Peyer's patch (tissue), 4 donors: ENCODE data around the gene CHD5. TPM values are rescaled to one million over a fixed set of nuclear protein-coding genes. Genes with fewer than 3 reads are reported as not detected.

Experiments
- DNase-seq, 3 donors: peaks; one replicate each; pipeline ENCODE4 v3.0.0-alpha.2; 2017 to 2019
- H3K27ac ChIP-seq, 4 donors: fragments of 200-600 bp; sonication (generic); one replicate each; pipeline ENCODE4 v1.5.1; 2016 to 2019
- H3K27me3 ChIP-seq, 2 donors: fragments of 200-600 bp; sonication (generic); one replicate each; pipeline ENCODE4 v1.5.1; 2019
- H3K36me3 ChIP-seq, 3 donors: fragments of 200-600 bp; sonication (generic); one replicate each; pipeline ENCODE4 v1.5.1; 2016 to 2019
- H3K4me1 ChIP-seq, 4 donors: fragments of 200-600 bp; sonication (generic); one replicate each; pipeline ENCODE4 v1.5.1; 2016 to 2019
- H3K4me3 ChIP-seq, 4 donors: fragments of 200-600 bp; sonication (generic); 1 replicate in 3 of 4; 2 replicates in 1 of 4; pipeline ENCODE4 v1.5.1; 2016 to 2019; ENCODE audit warnings: mild to moderate bottlenecking in 1 of 4
- H3K9me3 ChIP-seq, 4 donors: fragments of 200-600 bp; sonication (generic); one replicate each; pipeline ENCODE4 v1.5.1; 2016 to 2019; ENCODE audit warnings: mild to moderate bottlenecking in 1 of 4
- POLR2A ChIP-seq, 2 donors: fragments of 450-650 bp; IDR thresholded peaks; one replicate each; pipeline ENCODE4 v1.5.1; 2017; ENCODE audit warnings: antibody characterized with exemption in 2 of 2, mild to moderate bottlenecking in 2 of 2, moderate library complexity in 2 of 2
- total RNA-seq, 4 donors: library from RNA; depleted of rRNA; stranded (reverse); fragments of >200 nt; gene quantifications; one replicate each; pipeline ENCODE4 v1.1.0, GENCODE V29; 2016
- TF ChIP-seq, protein P1 (sequence below), 6 experiments: fragments of 450-650 bp in 4 of 6; fragments of 200-600 bp in 2 of 6; sonication (generic) in 1 of 6; IDR thresholded peaks; one replicate each; pipeline ENCODE4 v1.5.1; 2017 to 2019; ENCODE audit warnings: antibody characterized with exemption in 6 of 6, mild to moderate bottlenecking in 3 of 6, moderate library complexity in 1 of 6

The CHD5 gene
- total RNA-seq, 4 donors from 2014 or later = under 0.01 to 0.66 (median 0.22) TPM

DNA sequence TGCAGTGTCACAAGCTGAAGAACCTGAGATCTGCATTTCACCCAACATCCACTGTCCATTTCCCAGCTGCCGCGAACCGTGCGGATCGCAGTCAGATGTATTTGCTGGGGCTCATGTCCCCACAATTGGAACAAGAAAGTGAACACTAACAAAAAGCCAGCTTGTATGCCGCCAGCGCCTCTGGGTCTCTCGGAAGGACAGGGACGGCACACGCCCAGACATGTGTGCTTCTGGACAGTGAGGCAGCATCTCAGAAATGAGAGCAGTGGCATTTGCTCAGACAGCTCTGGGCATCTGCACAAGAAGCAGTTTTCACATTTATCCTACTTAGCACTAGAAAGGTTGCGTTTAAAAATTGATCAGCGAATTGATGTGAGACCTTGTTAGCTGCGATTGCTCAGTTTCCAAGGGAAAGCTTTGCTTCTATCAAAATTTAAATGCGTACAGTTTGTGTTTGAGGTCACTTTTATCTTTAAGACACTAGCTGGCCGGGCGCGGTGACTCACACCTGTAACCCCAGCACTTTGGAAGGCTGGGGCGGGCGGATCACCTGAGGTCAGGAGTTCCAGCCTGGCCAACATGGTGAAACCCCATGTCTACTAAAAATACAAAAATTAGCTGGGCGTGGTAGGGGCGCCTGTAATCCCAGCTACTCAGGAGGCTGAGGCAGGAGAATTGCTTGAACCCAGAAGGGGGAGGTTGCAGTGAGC is 105.8 kb downstream of the CHD5 start:
- no peaks in the 10 kb centered on the region for H3K4me1 ChIP-seq
- no peak overlapping the region for H3K27ac ChIP-seq
- H3K36me3 ChIP-seq = no peaks in the 10 kb centered on the region
- H3K27me3 ChIP-seq = no peaks in the 10 kb centered on the region
- H3K9me3 ChIP-seq = no peaks in the 10 kb centered on the region
- no peak overlapping the region for H3K4me3 ChIP-seq
- DNase-seq = no peak
- no peak for TF ChIP-seq POLR2A (IDR thresholded peaks at IDR 0.05)
- TF ChIP-seq, protein P1, sequence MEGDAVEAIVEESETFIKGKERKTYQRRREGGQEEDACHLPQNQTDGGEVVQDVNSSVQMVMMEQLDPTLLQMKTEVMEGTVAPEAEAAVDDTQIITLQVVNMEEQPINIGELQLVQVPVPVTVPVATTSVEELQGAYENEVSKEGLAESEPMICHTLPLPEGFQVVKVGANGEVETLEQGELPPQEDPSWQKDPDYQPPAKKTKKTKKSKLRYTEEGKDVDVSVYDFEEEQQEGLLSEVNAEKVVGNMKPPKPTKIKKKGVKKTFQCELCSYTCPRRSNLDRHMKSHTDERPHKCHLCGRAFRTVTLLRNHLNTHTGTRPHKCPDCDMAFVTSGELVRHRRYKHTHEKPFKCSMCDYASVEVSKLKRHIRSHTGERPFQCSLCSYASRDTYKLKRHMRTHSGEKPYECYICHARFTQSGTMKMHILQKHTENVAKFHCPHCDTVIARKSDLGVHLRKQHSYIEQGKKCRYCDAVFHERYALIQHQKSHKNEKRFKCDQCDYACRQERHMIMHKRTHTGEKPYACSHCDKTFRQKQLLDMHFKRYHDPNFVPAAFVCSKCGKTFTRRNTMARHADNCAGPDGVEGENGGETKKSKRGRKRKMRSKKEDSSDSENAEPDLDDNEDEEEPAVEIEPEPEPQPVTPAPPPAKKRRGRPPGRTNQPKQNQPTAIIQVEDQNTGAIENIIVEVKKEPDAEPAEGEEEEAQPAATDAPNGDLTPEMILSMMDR (IDR thresholded peaks at IDR 0.05) = no peak

DNA sequence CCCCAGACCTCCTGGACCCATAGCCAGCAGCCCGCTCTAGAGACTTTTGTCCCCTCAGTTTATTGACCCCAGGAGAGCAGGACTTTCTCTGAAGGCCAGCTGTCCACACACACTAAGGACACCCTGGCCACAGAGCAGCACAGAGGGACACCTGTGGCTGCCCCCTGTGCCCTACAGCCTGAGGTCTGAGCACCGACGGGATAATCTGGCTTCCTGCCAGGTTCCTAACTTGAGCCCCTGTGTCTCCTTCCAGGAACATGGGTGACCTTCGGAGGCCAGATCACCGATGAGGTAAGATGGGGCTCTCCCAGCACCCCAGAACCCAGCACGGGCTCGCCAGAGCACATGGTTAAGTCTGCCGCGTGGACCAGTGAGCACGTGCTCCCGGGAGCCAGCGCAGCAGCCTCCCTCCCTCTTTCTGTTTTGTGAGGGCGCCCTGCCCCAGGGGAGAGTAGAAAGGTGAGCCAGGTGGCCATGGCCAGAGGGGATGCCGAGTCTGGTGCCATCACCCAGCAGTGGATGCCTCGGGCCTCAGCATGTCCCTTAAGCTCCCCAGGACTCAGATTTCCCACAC is 106.6 kb downstream of the CHD5 start:
- Histone ChIP-seq H3K36me3 (no peaks in the 10 kb centered on the region), H3K27me3 (no peaks in the 10 kb centered on the region), H3K4me3 (no peak overlapping the region), H3K9me3 (no peaks in the 10 kb centered on the region), H3K4me1 (no peaks in the 10 kb centered on the region), H3K27ac (no peak overlapping the region)
- no peak for TF ChIP-seq POLR2A (IDR thresholded peaks at IDR 0.05)
- TF ChIP-seq, protein P1 (IDR thresholded peaks at IDR 0.05) = no peak
- no peak for DNase-seq

DNA sequence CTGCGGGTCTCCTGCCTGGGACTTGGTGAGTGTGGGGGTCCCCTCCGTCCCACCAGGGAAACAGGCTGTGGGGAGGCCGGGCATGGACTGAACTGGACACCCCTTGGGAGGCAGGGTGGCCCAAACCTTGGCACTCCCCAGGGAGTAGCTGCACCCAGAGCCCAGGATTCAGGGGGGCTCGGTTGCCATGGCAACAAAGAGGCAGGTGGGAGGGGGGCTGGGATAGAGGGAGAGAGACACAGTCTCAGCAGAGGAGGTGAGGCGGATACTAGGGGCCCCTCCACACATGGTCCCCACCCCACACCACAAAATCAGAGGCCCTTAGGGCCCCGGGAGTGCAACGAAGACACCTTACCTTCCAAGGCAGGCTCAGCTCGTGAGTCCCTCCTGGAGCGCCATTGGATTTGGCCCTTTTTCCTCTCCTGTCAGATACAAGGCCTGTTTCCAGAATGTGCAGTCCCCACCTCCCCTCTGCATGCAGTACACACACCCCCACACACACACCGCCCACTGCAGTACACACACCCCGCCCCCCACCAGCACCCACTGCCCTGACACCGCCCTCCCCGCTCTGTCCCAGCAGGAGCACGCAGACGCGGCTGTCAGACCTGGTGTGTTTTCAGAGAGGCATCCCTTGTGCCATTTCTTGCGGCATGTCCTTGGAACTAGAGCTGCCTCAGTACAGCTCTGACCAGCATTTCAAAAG is 107.2 kb downstream of the CHD5 start:
- Histone ChIP-seq H3K27me3 (no peaks in the 10 kb centered on the region), H3K9me3 (no peaks in the 10 kb centered on the region), H3K27ac (no peak overlapping the region), H3K36me3 (no peaks in the 10 kb centered on the region), H3K4me1 (no peaks in the 10 kb centered on the region), H3K4me3 (no peak overlapping the region)
- no peak for DNase-seq
- TF ChIP-seq POLR2A (IDR thresholded peaks at IDR 0.05) = no peak
- TF ChIP-seq, protein P1 (IDR thresholded peaks at IDR 0.05) = no peak

DNA sequence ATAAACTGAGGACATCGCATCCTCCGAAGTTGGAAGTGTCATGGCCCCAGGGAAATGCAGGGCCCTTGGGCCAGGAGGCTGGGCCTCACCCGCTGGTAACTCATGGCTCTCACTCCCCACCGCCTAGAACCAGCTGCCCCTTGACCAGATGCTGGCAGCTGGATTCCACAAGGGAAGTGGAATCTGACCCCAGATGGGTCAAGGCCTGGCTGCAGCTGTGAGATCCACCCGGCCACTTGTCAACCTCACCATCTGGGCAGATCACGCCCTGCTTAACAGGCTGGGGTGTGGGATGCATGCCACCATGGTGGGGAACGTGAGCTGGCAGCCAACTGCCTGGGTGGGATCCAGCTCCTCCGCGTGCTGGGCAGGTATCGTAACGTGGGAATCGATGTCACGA is 108.9 kb downstream of the CHD5 start:
- TF ChIP-seq, protein P1 (IDR thresholded peaks at IDR 0.05) = no peak
- TF ChIP-seq POLR2A (IDR thresholded peaks at IDR 0.05) = no peak
- no peak overlapping the region for H3K4me3 ChIP-seq
- H3K27ac ChIP-seq = no peak overlapping the region
- H3K4me1 ChIP-seq = no peaks in the 10 kb centered on the region
- no peaks in the 10 kb centered on the region for H3K9me3 ChIP-seq
- no peaks in the 10 kb centered on the region for H3K36me3 ChIP-seq
- no peaks in the 10 kb centered on the region for H3K27me3 ChIP-seq
- no peak for DNase-seq

- TF ChIP-seq, protein P1 (IDR thresholded peaks at IDR 0.05) = no peak
- TF ChIP-seq POLR2A (IDR thresholded peaks at IDR 0.05) = no peak
- no peaks in the 10 kb centered on the region for H3K9me3 ChIP-seq
- H3K36me3 ChIP-seq = no peaks in the 10 kb centered on the region
- no peaks in the 10 kb centered on the region for H3K4me1 ChIP-seq
- no peak overlapping the region for H3K27ac ChIP-seq
- no peak for DNase-seq
- no peak overlapping the region for H3K4me3 ChIP-seq
- no peaks in the 10 kb centered on the region for H3K27me3 ChIP-seq
These were observed 109.6 kb downstream of the CHD5 start for GRCh38 chr1:6070450-6070974.
